Measurements from ENCODE around the gene TRAPPC2B. TPM values are rescaled to one million over a fixed set of nuclear protein-coding genes. Genes with fewer than 3 reads are reported as not detected.

Gene TRAPPC2B
- total and polyA plus RNA-seq, 2 of the 13 experiments (the other 11 are each of a cell fraction or from before 2014, with no cell fraction given), result 13.3 to 17.7 TPM

DNA sequence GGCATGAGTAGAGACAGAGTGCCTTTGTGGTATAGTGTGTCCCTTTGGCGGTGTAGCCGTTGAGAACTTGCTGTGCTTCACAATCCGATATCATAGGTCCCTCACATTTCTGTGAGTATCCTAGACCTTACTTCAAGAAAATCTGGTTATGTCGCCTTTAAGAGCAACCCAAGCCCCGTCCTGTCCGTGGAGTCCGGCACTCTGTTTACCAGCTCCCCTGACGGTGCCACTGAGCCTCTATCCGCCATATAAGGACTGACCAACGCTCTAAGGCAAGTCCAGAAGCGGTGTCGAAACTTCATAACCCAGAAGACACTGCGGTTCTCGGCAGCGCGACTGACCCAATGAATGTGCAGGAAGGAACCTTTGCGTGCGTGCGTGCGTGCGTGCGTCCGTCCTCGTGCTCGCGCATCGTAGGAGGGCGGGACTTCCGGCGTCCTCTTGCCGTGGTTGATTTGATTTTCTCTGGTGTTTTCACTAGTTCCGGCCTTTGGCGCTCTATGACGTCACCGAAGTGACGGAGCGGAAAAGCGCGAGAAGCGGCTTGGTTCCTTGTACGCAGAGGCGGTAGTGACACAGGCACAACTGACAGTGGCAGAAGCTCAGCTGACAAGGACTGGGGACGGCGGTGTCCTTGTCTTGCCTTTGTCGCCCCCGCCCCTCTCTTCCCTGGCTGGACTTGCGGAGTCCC is at the start of gene TRAPPC2B, which contains the start of gene ZNF547 (continued):
- TF ChIP-seq, protein P1, sequence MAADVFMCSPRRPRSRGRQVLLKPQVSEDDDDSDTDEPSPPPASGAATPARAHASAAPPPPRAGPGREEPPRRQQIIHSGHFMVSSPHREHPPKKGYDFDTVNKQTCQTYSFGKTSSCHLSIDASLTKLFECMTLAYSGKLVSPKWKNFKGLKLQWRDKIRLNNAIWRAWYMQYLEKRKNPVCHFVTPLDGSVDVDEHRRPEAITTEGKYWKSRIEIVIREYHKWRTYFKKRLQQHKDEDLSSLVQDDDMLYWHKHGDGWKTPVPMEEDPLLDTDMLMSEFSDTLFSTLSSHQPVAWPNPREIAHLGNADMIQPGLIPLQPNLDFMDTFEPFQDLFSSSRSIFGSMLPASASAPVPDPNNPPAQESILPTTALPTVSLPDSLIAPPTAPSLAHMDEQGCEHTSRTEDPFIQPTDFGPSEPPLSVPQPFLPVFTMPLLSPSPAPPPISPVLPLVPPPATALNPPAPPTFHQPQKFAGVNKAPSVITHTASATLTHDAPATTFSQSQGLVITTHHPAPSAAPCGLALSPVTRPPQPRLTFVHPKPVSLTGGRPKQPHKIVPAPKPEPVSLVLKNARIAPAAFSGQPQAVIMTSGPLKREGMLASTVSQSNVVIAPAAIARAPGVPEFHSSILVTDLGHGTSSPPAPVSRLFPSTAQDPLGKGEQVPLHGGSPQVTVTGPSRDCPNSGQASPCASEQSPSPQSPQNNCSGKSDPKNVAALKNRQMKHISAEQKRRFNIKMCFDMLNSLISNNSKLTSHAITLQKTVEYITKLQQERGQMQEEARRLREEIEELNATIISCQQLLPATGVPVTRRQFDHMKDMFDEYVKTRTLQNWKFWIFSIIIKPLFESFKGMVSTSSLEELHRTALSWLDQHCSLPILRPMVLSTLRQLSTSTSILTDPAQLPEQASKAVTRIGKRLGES (CRISPR knock-in tag; IDR thresholded peaks at IDR 0.05; ENCODE audit: borderline replicate concordance), result no peak
- TF ChIP-seq KDM3A (CRISPR knock-in tag; IDR thresholded peaks at IDR 0.05; ENCODE audit: low read depth) (no peak; the same call in 1 of the 2 replicates), ZBTB21 (CRISPR knock-in tag; IDR thresholded peaks at IDR 0.05) (peak; percentile 100), ZNF629 (CRISPR knock-in tag; conservative IDR thresholded peaks at IDR 0.05) (no peak), ZFP36L1 (CRISPR knock-in tag; IDR thresholded peaks at IDR 0.05) (no peak), TMF1 (CRISPR knock-in tag; IDR thresholded peaks at IDR 0.05; ENCODE audit: low read depth) (no peak), MEIS2 (CRISPR knock-in tag; IDR thresholded peaks at IDR 0.05) (no peak), TFDP2 (CRISPR knock-in tag; IDR thresholded peaks at IDR 0.05) (peak; percentile 73), EED (CRISPR knock-in tag; IDR thresholded peaks at IDR 0.05) (no peak; the same call in 1 of the 2 replicates), ZNF615 (CRISPR knock-in tag; IDR thresholded peaks at IDR 0.05; ENCODE audit: borderline replicate concordance) (no peak), ELF1 (CRISPR knock-in tag; IDR thresholded peaks at IDR 0.05) (peak; percentile 92), SAP130 (CRISPR knock-in tag; IDR thresholded peaks at IDR 0.05; ENCODE audit: low read depth) (peak; percentile 94), ZNF484 (CRISPR knock-in tag; IDR thresholded peaks at IDR 0.05; ENCODE audit: borderline replicate concordance, low read depth) (no peak), RFX1 (IDR thresholded peaks at IDR 0.05) (no peak)
- TF ChIP-seq, protein P2, sequence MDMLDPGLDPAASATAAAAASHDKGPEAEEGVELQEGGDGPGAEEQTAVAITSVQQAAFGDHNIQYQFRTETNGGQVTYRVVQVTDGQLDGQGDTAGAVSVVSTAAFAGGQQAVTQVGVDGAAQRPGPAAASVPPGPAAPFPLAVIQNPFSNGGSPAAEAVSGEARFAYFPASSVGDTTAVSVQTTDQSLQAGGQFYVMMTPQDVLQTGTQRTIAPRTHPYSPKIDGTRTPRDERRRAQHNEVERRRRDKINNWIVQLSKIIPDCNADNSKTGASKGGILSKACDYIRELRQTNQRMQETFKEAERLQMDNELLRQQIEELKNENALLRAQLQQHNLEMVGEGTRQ (IDR thresholded peaks at IDR 0.05; ENCODE audit: low read depth, low read length), result no peak
- TF ChIP-seq, protein P2 (CRISPR knock-in tag; IDR thresholded peaks at IDR 0.05; ENCODE audit: borderline replicate concordance), result peak; percentile 91; the same call in 1 of the 2 replicates
- TF ChIP-seq, protein P3, sequence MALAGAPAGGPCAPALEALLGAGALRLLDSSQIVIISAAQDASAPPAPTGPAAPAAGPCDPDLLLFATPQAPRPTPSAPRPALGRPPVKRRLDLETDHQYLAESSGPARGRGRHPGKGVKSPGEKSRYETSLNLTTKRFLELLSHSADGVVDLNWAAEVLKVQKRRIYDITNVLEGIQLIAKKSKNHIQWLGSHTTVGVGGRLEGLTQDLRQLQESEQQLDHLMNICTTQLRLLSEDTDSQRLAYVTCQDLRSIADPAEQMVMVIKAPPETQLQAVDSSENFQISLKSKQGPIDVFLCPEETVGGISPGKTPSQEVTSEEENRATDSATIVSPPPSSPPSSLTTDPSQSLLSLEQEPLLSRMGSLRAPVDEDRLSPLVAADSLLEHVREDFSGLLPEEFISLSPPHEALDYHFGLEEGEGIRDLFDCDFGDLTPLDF (CRISPR knock-in tag; IDR thresholded peaks at IDR 0.05), result 0 out of 2 replicates have a peak, but pooled peaks have one; percentile 22
- TF ChIP-seq, protein P4, sequence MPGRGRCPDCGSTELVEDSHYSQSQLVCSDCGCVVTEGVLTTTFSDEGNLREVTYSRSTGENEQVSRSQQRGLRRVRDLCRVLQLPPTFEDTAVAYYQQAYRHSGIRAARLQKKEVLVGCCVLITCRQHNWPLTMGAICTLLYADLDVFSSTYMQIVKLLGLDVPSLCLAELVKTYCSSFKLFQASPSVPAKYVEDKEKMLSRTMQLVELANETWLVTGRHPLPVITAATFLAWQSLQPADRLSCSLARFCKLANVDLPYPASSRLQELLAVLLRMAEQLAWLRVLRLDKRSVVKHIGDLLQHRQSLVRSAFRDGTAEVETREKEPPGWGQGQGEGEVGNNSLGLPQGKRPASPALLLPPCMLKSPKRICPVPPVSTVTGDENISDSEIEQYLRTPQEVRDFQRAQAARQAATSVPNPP (CRISPR knock-in tag; IDR thresholded peaks at IDR 0.05), result no peak
